ENCODE data around the gene MS4A12.
"Not testable (repeated sequence)": the region's sequence is repeated elsewhere in the genome, so short reads cannot be mapped to it uniquely, and the experiment has no call there.

The MS4A12 gene, protein sequence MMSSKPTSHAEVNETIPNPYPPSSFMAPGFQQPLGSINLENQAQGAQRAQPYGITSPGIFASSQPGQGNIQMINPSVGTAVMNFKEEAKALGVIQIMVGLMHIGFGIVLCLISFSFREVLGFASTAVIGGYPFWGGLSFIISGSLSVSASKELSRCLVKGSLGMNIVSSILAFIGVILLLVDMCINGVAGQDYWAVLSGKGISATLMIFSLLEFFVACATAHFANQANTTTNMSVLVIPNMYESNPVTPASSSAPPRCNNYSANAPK

DNA sequence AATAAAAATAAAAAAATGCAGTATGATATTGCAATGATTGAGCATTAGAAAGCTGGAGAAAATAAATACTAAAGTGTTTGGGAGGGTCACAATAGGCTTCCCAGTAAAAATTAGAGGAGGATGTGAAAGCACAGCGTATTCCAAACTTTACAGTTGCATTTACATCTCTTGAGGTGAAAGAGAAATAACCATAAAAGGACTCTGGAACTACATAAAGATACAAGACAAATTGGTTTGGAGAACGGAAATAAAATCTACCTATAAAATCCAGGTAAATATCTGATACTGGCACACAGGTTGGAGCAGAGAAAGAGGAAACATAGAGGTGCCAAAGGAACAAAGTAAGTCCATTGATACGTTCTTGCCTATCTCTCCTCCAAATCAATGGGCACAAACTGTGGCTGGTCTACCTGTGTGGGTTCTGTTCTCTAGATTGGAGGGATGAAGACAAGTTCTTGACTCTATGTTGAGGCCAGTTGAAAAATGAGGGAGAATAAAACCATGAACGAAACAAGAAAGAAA is at the start of gene MS4A12:
MS4A12 (plus strand) TSS at position 291 of the 522 bp plus-strand sequence. CDS start 4,541 bp downstream, outside the sequence.
- TF ChIP-seq, protein P1, sequence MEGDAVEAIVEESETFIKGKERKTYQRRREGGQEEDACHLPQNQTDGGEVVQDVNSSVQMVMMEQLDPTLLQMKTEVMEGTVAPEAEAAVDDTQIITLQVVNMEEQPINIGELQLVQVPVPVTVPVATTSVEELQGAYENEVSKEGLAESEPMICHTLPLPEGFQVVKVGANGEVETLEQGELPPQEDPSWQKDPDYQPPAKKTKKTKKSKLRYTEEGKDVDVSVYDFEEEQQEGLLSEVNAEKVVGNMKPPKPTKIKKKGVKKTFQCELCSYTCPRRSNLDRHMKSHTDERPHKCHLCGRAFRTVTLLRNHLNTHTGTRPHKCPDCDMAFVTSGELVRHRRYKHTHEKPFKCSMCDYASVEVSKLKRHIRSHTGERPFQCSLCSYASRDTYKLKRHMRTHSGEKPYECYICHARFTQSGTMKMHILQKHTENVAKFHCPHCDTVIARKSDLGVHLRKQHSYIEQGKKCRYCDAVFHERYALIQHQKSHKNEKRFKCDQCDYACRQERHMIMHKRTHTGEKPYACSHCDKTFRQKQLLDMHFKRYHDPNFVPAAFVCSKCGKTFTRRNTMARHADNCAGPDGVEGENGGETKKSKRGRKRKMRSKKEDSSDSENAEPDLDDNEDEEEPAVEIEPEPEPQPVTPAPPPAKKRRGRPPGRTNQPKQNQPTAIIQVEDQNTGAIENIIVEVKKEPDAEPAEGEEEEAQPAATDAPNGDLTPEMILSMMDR (IDR thresholded peaks at IDR 0.05; ENCODE audit: low read depth, low read length), result no peak
- in situ Hi-C loops (cut with HindIII; ENCODE audit: low sequenced_read_pairs), result no loop called here
- no peak for DNase-seq (ENCODE audit: low read depth, low spot score)
- H3K4me3 ChIP-seq (ENCODE audit: low read depth, low read length), result no peak within 1 kb of the TSS

DNA sequence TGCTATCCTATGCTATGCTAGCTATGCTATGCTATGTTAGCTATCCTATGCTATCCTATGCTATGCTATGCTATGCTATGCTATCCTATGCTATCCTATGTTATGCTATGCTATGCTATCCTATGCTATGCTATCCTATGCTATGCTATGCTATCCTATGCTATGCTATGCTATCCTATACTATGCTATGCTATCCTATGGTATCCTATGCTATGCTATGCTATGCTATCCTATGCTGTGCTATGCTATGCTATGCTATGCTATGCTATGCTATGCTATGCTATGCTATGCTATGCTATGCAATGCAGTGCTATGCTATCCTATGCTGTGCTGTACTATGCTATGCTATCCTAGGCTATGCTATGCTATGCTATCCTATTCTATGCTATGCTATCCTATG is 45.5 kb upstream of the MS4A12 start:
- in situ Hi-C loops (cut with HindIII; ENCODE audit: low sequenced_read_pairs), result no loop called here
- no peak overlapping the region for H3K4me3 ChIP-seq (ENCODE audit: low read depth, low read length)
- TF ChIP-seq, protein P1 (IDR thresholded peaks at IDR 0.05; ENCODE audit: low read depth, low read length), result no peak
- DNase-seq (ENCODE audit: low read depth, low spot score), result no peak

DNA sequence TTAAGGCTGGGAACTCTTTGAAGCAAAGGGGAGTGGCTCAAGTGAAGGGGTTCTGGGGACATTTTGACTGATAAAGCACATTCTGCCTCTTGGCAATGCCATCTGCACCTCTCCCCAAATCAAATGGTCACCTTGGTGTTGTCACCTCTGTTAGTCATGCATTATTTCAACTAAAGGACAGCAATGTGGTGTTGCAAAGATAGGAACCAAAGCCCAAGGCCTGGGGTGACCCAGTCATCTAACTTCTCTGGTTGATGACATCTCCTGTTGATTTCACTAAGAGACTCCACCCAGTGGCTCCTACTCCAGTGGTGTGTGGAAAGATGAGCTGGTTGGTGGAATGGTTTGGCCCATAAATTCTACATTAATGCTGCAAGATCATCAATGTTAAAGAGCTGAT is 44.7 kb upstream of the MS4A12 start:
- H3K4me3 ChIP-seq (ENCODE audit: low read depth, low read length), result no peak overlapping the region
- DNase-seq (ENCODE audit: low read depth, low spot score), result no peak
- TF ChIP-seq, protein P1 (IDR thresholded peaks at IDR 0.05; ENCODE audit: low read depth, low read length), result no peak
- in situ Hi-C loops (cut with HindIII; ENCODE audit: low sequenced_read_pairs), result no loop called here

- in situ Hi-C loops (cut with HindIII; ENCODE audit: low sequenced_read_pairs); DNase-seq (ENCODE audit: low read depth, low spot score); H3K4me3 ChIP-seq (ENCODE audit: low read depth, low read length): not testable (repeated sequence)
Observed at GRCh38 chr11:60451185-60451584, 41.4 kb upstream of the MS4A12 start.

- DNase-seq (ENCODE audit: low read depth, low spot score), result no peak
- TF ChIP-seq, protein P1 (IDR thresholded peaks at IDR 0.05; ENCODE audit: low read depth, low read length), result no peak
- H3K4me3 ChIP-seq (ENCODE audit: low read depth, low read length), result no peak overlapping the region
- in situ Hi-C loops (cut with HindIII; ENCODE audit: low sequenced_read_pairs), result no loop called here
Observed at GRCh38 chr11:60454212-60454611, 38.4 kb upstream of the MS4A12 start.

DNA sequence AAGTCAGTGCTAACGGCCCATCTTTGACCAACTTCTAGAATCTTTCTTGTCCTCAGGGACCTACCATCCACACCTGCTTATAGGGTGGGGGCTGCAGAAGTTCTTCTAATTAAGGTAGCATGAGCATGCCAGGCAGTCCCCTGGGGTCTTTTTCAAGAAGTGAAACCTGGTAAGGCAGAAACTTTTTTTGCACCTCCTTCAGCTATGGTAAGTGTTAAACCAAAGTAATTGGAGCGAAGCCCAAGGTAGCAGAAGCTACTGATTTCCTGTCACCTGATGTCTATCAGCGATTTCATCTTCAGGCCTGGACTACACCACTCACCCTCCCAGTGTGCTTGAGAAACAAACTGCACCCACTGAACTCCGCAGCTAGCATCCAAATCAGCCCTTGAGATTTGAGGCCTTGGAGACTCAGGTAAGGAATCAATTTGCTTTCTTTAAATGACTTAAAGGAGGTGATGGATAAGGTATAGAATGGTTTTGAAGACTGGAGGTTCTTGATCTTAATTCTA is 37.0 kb upstream of the MS4A12 start, which contains the start of gene MS4A1:
MS4A1 (plus strand) TSS at position 317 of the 512 bp plus-strand sequence. CDS start 6,528 bp downstream, outside the sequence.
- TF ChIP-seq, protein P1 (IDR thresholded peaks at IDR 0.05; ENCODE audit: low read depth, low read length), result no peak
- in situ Hi-C loops (cut with HindIII; ENCODE audit: low sequenced_read_pairs), result no loop called here
- H3K4me3 ChIP-seq (ENCODE audit: low read depth, low read length), result no peak within 1 kb of the TSS
- DNase-seq (ENCODE audit: low read depth, low spot score), result no peak

DNA sequence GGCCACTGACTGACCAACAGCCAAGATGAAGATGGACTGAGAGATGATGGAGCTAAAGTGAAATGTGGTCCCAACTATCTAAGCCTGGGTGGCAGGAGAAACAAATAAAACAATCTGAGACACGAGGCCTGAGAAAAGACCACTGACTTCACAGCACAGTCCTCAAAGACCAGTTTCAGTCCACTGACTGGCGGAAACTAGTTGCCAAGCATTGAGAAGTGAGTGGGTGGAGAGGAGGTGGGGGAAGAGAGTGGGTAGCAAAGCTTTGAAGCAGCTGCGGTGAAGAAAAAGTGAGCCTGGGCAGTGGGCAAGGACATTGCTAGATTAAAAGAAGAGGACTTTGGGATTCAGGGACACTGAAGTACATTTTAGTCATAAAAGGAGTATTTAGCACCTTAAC is 35.0 kb upstream of the MS4A12 start:
- in situ Hi-C loops (cut with HindIII; ENCODE audit: low sequenced_read_pairs), result no loop called here
- TF ChIP-seq, protein P1 (IDR thresholded peaks at IDR 0.05; ENCODE audit: low read depth, low read length), result no peak
- H3K4me3 ChIP-seq (ENCODE audit: low read depth, low read length), result no peak overlapping the region
- DNase-seq (ENCODE audit: low read depth, low spot score), result no peak
